Osteoblast (primary cell): ENCODE measurements around the gene SEC61A1. TPM values are rescaled to one million over a fixed set of nuclear protein-coding genes. Genes with fewer than 3 reads are reported as not detected.
A peak's percentile ranks its signal among the peaks of the same experiment; 100 is the strongest.

Source experiments
- DNase-seq: peaks from one replicate; pipeline ENCODE4 v3.0.0; 2011; ENCODE audit warnings: low spot score, mixed read lengths; ENCODE audit not compliant: insufficient read length; ENCODE audit errors: missing footprints
- H2AFZ ChIP-seq: 2 replicates; pipeline ENCODE4 v1.6.0; 2011; ENCODE audit warnings: mild to moderate bottlenecking, low read length
- H3K27ac ChIP-seq: 2 replicates; pipeline ENCODE4 v1.5.1; 2011; ENCODE audit warnings: mild to moderate bottlenecking, low read depth, low read length, moderate library complexity
- H3K27me3 ChIP-seq: 2 replicates; pipeline ENCODE4 v1.6.0; 2012; ENCODE audit warnings: mild to moderate bottlenecking, control low read depth, inconsistent platforms, low read length, moderate library complexity; ENCODE audit not compliant: insufficient read depth
- H3K36me3 ChIP-seq: 2 replicates; pipeline ENCODE4 v1.5.1; 2011; ENCODE audit warnings: mild to moderate bottlenecking, low read length, control low read depth, moderate library complexity; ENCODE audit not compliant: insufficient read depth
- H3K4me1 ChIP-seq: 2 replicates; pipeline ENCODE4 v1.5.1; 2011; ENCODE audit warnings: mild to moderate bottlenecking, low read length, control low read depth, moderate library complexity; ENCODE audit not compliant: insufficient read depth
- H3K4me2 ChIP-seq: 2 replicates; pipeline ENCODE4 v1.6.0; 2011; ENCODE audit warnings: mild to moderate bottlenecking, low read length; ENCODE audit not compliant: insufficient read depth
- H3K4me3 ChIP-seq: fragments of 200-600 bp; sonication (generic); 3 replicates; pipeline ENCODE4 v1.5.1; 2012; ENCODE audit warnings: mild to moderate bottlenecking, low read length, inconsistent platforms; ENCODE audit not compliant: insufficient read depth
- H3K79me2 ChIP-seq: 2 replicates; pipeline ENCODE4 v1.6.0; 2012; ENCODE audit warnings: mild to moderate bottlenecking, low read length, control low read depth, inconsistent platforms; ENCODE audit not compliant: insufficient read depth
- H3K9me3 ChIP-seq: 2 replicates; pipeline ENCODE4 v1.5.1; 2011; ENCODE audit warnings: low read depth, low read length, control low read depth
- H4K20me1 ChIP-seq: 2 replicates; pipeline ENCODE4 v1.6.0; 2012; ENCODE audit warnings: mild to moderate bottlenecking, low read length, control low read depth; ENCODE audit not compliant: insufficient read depth
- CTCF ChIP-seq: IDR thresholded peaks from 2 replicates; pipeline ENCODE4 v1.5.1; 2011; ENCODE audit warnings: mild to moderate bottlenecking, low read depth, low read length, moderate library complexity; ENCODE audit errors: extremely low read depth
- total RNA-seq: library from RNA; depleted of rRNA; stranded (reverse); fragments of >200 nt; gene quantifications from 2 replicates; pipeline ENCODE4 v1.2.3, GENCODE V29; 2012

Gene SEC61A1
- total RNA-seq, 1 donor = 355 TPM

DNA sequence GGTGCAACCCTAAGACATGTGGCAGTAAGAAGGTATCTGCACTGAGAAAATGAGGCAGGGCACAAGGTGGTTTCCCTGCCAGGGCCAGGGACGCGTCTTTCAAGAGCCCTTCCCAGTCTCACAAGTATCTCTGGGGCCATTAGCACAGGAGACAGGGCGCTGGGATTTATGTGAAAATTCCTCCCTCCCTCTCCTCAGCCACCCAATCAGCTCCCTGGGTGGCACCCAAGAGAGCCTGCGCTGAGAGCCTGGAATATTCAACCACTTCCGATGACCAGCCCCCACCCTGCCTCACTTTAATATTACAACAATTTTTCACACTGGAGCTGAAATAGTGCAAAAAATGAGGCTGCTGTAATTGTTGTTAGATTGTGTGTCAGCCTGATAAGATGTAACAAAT, 26.1 kb downstream of the SEC61A1 start:
- no peak for DNase-seq
- H3K79me2 ChIP-seq = peaks cover 2% of the 10 kb centered on the region
- no peak overlapping the region for H3K4me2 ChIP-seq
- no peak overlapping the region for H3K4me3 ChIP-seq
- no peaks in the 10 kb centered on the region for H3K27me3 ChIP-seq
- TF ChIP-seq CTCF = no peak
- peaks cover 40% of the 10 kb centered on the region for H3K4me1 ChIP-seq
- peaks cover 43% of the 10 kb centered on the region for H4K20me1 ChIP-seq
- no peak overlapping the region for H2AFZ ChIP-seq
- no peak overlapping the region for H3K27ac ChIP-seq
- H3K9me3 ChIP-seq = no peaks in the 10 kb centered on the region
- peaks cover 23% of the 10 kb centered on the region for H3K36me3 ChIP-seq

DNA sequence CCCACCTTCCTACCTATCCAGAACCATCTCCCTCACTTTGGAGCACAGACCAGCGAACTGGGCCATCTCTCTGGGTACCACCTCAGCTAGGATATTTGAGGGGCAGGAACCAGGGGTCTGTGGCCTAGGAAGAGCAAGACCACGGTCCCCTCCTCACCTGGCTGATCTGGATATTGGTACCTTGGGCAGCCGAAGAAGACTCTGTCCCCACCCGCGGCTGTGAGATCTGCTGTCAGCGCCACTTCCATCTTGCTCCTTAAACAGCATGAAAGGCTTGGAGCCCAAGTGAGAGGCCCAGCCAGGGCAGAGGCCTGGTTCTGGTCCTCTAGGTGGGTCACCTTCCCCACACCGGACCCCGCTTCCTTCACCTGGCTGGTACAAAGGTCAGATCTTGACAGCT, 26.6 kb downstream of the SEC61A1 start:
- Histone ChIP-seq H3K4me2 (no peak overlapping the region), H4K20me1 (peaks cover 38% of the 10 kb centered on the region), H3K4me3 (no peak overlapping the region), H3K4me1 (peaks cover 36% of the 10 kb centered on the region), H3K36me3 (peaks cover 18% of the 10 kb centered on the region), H3K27me3 (no peaks in the 10 kb centered on the region), H3K79me2 (no peaks in the 10 kb centered on the region), H2AFZ (no peak overlapping the region), H3K27ac (no peak overlapping the region), H3K9me3 (no peaks in the 10 kb centered on the region)
- no peak for DNase-seq
- no peak for TF ChIP-seq CTCF

- H3K27me3 ChIP-seq = no peaks in the 10 kb centered on the region
- H3K9me3 ChIP-seq = no peaks in the 10 kb centered on the region
- H3K4me1 ChIP-seq = peaks cover 35% of the 10 kb centered on the region
- TF ChIP-seq CTCF = no peak
- peaks cover 31% of the 10 kb centered on the region for H4K20me1 ChIP-seq
- no peaks in the 10 kb centered on the region for H3K79me2 ChIP-seq
- peak overlapping the region; percentile 40 for H3K4me2 ChIP-seq
- peaks cover 18% of the 10 kb centered on the region for H3K36me3 ChIP-seq
- peak; percentile 2 for DNase-seq
- no peak overlapping the region for H2AFZ ChIP-seq
- no peak overlapping the region for H3K4me3 ChIP-seq
- H3K27ac ChIP-seq = peak overlapping the region; percentile 37
These were observed 27.6 kb downstream of the SEC61A1 start for GRCh38 chr3:128079823-128080222.

- H3K27me3 ChIP-seq = no peaks in the 10 kb centered on the region
- H3K4me1 ChIP-seq = peaks cover 28% of the 10 kb centered on the region
- no peak overlapping the region for H3K4me3 ChIP-seq
- H3K4me2 ChIP-seq = peak overlapping the region; percentile 40
- peaks cover 22% of the 10 kb centered on the region for H3K36me3 ChIP-seq
- peaks cover 27% of the 10 kb centered on the region for H4K20me1 ChIP-seq
- H3K79me2 ChIP-seq = no peaks in the 10 kb centered on the region
- DNase-seq = peak; percentile 93
- no peak for TF ChIP-seq CTCF
- no peak overlapping the region for H2AFZ ChIP-seq
- no peaks in the 10 kb centered on the region for H3K9me3 ChIP-seq
- peak overlapping the region; percentile 66 for H3K27ac ChIP-seq
These were observed 28.3 kb downstream of the SEC61A1 start for GRCh38 chr3:128080323-128081080.
